HG03095 (cell line): ENCODE results near the gene ANKHD1.
"Not testable (repeated sequence)": the region's sequence is repeated elsewhere in the genome, so short reads cannot be mapped to it uniquely, and the experiment has no call there.

Source experiments
- ATAC-seq: cut with Tn5 transposase; IDR thresholded peaks from one replicate; pipeline ENCODE4 v1.9.1; 2021; ENCODE audit warnings: moderate library complexity; ENCODE audit not compliant: unreplicated experiment

ANKHD1 gene

DNA sequence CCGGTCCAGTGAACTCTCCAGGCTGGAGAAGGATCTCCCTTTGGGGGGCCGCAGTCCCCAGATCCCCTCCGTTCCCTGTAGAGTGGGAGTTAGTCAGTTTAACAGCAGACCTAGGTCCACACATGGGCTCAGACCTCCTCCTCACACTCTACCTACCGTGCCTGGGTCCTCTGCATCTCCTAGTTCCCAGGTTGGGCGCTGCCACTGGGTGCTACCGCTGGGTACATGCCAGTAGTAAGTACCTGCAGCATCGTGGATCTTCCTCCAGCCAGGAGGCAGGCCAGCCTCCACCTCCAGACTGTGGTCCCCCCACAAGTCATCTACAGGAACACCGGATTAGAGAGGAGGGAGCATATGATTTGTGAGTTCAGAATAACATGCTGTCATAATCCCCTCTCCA is 162.0 kb downstream of the ANKHD1 start:
- ATAC-seq = no peak

DNA sequence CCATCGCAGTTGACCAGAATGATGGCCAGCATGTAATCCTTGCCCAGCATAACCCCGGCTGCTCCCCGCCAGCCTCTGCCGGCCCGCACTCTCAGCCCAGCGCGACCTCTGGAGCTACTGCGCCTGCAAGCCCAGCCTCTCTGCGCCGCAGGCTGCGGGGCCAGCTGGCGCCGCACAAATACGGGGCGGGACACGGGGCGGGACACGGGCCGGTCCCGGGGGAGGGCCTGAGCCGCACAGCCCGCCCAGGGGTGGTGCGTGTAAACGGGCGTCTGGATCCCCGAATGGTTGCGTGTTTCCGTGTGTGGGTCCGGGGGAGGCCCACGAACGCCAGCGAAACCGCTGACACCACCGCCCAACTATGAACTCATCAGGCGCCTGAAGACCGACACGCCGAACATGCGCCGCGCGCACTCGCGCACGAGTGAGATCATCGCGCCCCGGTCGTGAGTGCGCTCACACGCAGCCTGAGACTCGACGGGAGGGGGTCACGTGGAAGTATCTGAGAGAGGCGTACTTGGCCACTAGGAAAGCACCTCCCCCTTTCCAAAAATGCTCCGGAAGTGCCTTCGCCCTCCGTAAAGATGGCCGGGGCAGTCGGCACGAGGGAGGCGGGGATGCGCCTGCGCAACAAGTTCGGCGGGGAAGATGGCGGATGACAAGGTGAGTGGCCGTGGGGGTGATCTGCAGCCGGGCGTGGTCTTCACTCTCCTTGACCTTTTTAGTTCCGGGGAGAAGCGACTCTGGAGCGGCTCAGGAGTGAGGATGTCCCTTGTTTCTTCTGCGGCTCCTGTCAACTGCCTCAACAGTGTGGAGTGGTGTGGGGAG is 162.8 kb downstream of the ANKHD1 start, which contains the start of the genes APBB3 and SLC35A4:
APBB3 (minus strand) TSS at position 403 of the 828 bp plus-strand sequence; CDS start at position 50, 353 bp downstream.
SLC35A4 (plus strand) TSS at position 633 of the 828 bp plus-strand sequence. CDS start 2,342 bp downstream, outside the sequence.
- ATAC-seq = peak; percentile 84

DNA sequence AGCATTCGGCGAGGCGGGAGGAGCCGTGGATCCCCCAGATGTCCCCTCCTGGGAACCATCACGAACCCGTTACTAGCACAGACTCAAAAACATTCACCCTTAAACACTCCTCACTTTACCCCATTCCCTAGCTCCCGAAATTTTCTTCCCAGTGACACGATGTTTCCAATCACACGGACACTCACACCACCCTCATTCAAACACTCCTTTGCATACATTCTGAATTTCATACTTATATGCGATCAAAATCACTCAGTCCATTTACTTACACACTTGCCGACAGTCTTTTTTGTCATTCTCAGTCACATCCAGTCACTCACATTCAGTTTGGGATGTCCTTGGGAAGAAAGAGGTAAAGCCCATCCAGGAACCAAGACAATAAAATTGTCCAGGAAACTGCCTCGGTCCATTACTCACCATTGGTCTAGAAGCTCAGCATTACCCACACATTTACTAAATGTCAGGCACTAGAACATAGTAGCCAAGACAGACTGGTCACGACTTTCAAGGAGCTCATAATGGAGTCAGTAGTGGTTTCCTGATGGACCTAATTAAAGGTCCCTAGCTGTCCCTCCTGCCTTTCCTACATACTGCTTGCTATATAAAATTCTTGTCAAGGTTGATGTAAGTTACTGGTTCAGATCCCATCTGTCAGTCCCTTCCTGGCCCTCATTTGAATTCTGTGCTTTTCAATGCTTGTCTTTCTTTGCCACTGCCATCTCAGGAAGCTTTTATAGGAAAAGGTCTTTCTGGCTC is 163.6 kb downstream of the ANKHD1 start:
- ATAC-seq = peak; percentile 0

DNA sequence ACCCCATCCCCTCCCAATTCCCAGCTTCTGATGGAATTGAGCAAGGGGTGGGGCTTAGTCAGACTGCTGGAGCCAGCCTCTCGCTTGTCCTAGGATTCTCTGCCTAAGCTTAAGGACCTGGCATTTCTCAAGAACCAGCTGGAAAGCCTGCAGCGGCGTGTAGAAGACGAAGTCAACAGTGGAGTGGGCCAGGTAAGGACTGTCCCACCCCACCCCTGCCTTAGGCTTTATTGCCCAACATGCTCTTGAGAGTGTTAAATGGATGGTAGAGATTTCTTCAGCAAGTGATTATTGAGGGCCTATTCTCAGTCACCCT is 164.1 kb downstream of the ANKHD1 start:
- ATAC-seq = no peak

DNA sequence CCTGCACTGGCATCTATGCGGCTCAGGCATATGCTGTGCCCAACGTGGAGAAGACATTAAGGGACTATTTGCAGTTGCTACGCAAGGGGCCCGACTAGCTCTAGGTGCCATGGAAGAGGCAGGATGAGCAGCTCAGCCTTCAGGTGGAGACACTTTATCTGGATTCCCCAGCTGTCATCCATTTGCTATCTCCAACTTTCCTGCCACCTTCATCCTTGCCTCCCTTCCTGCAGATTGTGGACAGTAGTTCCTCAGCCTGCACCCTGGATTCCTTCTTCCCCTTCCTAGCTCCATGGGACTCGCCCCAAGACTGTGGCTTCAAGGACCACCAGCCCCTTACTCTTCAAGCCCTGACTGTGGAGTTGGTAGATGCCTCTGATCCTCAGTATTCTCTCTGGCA is 165.0 kb downstream of the ANKHD1 start:
- ATAC-seq = no peak

DNA sequence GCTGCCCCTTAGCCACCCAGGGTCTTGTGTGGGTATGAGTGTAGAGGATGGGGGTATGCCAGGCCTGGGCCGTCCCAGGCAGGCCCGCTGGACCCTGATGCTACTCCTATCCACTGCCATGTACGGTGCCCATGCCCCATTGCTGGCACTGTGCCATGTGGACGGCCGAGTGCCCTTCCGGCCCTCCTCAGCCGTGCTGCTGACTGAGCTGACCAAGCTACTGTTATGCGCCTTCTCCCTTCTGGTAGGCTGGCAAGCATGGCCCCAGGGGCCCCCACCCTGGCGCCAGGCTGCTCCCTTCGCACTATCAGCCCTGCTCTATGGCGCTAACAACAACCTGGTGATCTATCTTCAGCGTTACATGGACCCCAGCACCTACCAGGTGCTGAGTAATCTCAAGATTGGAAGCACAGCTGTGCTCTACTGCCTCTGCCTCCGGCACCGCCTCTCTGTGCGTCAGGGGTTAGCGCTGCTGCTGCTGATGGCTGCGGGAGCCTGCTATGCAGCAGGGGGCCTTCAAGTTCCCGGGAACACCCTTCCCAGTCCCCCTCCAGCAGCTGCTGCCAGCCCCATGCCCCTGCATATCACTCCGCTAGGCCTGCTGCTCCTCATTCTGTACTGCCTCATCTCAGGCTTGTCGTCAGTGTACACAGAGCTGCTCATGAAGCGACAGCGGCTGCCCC is 165.6 kb downstream of the ANKHD1 start:
- ATAC-seq = no peak

DNA sequence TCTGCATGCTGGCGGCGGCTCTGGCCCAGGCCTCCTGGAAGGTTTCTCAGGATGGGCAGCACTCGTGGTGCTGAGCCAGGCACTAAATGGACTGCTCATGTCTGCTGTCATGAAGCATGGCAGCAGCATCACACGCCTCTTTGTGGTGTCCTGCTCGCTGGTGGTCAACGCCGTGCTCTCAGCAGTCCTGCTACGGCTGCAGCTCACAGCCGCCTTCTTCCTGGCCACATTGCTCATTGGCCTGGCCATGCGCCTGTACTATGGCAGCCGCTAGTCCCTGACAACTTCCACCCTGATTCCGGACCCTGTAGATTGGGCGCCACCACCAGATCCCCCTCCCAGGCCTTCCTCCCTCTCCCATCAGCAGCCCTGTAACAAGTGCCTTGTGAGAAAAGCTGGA is 166.2 kb downstream of the ANKHD1 start:
- ATAC-seq = no peak

DNA sequence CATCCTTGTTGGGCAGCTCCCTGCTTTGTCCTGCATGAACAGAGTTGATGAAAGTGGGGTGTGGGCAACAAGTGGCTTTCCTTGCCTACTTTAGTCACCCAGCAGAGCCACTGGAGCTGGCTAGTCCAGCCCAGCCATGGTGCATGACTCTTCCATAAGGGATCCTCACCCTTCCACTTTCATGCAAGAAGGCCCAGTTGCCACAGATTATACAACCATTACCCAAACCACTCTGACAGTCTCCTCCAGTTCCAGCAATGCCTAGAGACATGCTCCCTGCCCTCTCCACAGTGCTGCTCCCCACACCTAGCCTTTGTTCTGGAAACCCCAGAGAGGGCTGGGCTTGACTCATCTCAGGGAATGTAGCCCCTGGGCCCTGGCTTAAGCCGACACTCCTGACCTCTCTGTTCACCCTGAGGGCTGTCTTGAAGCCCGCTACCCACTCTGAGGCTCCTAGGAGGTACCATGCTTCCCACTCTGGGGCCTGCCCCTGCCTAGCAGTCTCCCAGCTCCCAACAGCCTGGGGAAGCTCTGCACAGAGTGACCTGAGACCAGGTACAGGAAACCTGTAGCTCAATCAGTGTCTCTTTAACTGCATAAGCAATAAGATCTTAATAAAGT is 166.9 kb downstream of the ANKHD1 start:
- no peak for ATAC-seq

DNA sequence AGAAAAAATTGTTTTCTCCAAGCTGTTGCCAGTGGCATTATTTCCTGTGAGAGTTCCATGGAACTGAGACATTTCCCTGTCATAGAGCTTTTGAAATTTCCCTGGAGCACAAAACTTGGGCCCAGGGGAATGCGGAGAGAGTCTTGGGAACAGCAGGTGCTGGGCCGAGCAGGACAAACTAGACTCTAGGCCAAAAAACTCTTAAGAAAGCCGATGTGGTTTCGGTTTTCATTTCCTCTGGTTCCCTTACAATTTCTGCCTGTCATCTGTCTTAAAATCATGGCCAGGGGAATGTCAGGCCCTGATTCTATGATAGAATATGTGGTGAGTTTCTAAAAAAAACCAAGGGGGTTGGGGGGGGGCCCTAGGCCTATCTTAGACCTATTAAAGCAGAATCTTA is 167.6 kb downstream of the ANKHD1 start:
- ATAC-seq = no peak

DNA sequence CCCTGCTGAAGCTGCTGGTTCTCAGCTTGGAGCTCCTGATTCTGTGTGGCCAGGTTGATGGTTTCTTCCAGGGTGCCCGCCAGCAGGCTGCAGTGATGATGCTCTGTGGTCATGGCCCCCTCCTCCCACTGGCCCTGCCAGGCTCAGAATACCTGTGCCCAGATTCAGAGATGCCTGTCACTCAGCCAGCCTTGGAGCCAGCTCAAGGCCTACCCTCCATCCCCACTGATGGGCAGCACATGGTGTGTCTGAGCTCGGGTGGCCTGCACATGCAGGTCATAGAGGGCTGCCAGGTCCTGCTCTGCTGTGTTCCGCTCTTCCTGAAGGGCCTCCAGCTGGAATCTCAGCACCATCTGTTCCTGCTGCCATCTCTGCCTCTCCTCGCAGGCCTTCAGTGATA is 168.4 kb downstream of the ANKHD1 start:
- no peak for ATAC-seq

DNA sequence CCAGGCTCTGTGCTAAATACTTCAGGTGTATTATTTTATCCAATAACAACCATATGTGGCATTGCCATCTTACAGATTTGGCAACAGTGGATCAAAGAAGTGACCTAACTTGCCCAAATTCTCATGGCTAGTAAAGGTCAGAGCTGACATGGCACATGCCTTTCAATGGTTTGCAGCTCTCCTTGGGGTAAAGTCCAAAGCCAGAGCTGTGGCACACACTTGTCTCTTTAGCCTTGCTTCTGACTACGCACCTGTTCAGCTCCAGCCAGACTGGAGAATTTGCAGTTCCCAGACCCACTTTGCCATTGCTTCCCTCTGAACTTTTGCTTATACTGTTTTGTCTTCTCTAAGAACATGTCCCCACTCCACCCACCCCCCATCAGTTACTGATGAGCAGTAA is 168.9 kb downstream of the ANKHD1 start:
- no peak for ATAC-seq

DNA sequence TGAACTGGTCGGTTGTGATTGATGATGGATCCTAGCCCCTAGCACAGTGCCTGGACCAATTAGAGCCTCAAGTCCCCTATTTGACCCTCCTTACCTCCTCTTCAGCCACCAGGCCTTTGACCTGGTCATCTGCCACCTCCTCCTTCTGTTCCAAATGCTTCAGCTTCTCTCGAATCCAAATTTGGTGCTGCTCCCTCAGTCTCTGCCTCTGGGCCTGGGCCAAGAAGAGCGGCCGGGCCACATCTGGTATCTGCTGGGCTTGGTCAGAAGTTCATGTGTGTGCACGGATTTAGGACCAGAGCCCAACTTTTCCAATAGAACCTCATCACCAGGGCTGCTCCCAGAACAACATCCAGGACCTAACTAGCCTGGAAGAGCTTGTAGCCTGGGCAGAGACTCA is 169.5 kb downstream of the ANKHD1 start:
- no peak for ATAC-seq

DNA sequence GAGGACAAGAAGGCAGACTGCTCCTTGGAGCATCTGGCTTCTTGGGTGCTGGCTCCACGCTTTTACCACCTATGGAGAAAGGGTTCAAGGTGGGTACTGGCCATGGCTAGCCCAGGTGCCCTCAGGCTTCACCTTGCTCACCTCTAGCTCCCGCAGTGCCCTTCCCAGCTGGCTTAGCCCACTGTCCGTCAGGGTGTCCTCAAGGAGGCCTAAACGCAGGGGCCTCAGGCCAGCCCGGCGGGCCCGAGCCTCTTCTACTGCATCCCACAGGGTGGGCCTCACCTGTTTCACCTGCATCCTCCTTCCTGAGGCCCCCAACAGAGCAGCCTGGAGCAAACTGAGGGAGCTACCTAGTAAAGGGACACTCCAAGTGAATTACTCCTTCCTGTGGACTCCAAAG is 172.1 kb downstream of the ANKHD1 start:
- ATAC-seq = no peak

DNA sequence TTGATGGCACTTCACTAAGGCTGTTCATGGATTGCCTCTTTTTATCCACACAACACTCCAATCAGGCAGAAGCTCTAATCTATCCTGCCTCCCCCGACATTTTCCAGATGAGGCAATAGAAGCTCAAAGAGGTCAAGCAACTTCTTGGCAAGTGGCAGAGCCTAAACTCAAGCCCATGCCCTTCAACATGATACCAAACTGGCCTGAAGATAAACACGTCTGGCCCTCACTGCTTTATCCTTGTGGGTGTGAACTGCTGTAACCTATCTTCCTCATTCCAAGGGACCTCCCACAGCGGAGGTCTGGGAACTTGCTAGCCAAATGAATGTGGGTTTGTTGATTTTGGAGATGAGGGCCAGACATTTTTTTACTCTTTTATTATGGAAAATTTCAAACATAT is 172.5 kb downstream of the ANKHD1 start:
- no peak for ATAC-seq

DNA sequence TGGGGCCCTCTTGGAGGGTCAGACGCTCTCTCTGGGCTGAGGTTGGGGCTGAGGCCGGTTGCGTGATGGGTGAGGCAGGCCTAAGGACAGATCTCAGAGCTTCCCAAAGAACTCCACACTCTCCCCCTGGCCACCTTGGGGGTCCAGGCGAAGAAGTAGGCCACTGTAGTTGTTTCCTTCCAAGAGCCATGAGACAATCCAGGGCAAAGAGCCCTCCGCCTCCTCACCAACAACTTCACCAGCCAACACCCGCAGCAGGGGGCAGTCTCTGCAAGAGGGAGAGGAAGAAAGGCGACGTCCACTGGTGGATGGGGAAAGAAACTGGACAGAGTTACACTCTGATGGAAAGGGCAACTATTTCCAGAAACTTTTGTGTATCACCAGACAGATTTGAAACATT is 173.7 kb downstream of the ANKHD1 start:
- no peak for ATAC-seq

DNA sequence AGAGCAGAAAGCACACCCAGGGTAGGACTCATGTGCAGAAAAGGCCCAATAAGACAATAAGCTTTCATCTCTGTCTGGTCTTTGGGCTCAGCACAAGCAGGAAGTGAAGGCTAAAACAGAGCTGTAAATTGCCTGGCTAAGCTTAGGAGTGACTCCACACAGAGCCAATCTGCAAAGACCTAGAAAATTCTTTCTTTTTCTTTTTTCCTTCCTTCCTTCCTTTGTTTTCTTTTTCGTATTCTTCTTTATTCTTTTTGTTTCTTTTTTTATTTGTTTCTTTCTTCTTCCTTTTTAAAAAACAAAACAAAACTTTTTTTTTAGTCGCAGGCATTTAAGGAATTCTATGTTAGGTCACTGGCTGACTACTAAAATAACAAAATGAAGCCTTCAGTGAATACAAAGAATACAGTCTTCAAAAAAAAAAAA is 175.2 kb downstream of the ANKHD1 start:
- no peak for ATAC-seq

DNA sequence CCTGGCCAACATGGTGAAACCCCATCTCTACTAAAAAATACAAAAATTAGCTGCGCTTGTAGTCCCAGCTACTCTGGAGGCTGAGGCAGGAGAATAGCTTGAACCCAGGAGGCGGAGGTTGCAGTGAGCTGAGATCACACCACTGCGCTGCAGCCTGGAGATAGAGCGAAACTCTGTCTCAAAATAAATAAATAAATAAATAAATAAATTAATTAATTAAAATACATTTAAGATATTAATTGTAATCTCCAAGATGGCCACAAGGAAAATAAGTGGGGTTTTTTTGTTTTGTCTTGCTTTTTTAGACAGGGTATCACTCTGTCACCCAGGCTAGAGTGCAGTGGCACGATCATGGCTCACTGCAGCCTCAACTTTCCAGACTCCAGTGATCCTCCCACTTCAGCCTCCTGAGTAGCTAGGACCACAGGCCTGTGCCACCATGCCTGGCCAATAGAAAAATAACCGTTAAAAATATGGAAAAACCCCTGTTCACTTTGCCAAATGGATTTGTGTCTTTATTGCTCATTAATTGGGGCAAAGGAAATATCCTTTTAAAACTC is 177.6 kb downstream of the ANKHD1 start:
- ATAC-seq = not testable (repeated sequence)

DNA sequence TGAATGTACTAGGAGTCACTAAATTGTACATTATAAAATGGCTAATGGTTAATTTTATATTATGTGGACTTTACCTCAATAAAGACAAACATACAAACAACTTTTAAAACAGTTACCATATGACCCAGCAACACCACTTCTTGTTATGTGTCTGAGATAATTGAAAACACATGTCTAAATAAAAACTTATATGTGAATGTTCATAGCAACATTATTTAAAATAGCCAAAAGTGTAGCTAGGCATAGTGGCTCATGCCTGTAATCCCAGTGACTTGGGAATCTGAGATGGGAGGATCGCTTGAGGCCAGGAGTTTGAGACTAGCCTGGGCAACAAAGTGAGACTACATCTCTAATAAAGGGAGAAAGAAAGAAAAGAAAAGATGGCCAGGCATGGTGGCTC is 185.9 kb downstream of the ANKHD1 start:
- no peak for ATAC-seq

DNA sequence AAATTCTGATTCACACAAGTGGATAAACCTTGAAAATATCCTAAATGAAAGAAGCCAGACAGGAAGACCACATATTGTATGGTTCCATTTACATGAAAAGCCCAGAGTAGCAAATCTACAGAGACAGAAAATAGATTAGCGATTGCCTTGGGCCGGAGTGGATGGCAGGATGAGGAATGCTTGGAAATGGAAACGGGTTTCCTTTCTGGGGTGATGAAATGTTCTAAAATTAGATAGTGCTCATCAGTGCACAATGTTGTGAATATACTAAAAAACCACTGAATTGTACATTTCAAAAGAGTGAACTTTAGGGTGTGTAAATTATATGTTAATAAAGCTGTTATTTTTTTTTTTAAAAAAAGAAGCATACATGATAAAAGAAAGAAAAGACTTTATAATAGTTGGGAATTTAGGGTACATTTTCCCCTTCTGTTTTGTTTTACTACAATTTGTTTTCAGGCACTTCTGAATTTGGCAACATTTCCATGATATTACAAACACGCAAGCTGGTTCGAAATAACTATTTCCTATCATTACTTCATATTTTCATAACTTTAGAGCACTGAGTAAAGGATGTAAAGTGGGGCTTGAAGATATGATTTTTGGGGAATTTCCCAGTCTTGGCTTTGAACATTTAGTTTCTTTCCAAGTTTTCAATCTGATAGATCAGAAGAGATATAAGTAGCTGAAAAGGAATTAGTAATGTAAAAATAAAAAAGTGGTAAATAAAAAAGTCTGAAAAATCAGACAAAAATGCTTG is 186.9 kb downstream of the ANKHD1 start:
- no peak for ATAC-seq
